OCI-M1 (cell line): ENCODE measurements around the gene KRT28.
A peak's percentile ranks its signal among the peaks of the same experiment; 100 is the strongest.

Experiments
- DNase-seq: peaks from one replicate; lab custom pipeline; 2025; lab: John Stamatoyannopoulos, UW

Gene KRT28

DNA sequence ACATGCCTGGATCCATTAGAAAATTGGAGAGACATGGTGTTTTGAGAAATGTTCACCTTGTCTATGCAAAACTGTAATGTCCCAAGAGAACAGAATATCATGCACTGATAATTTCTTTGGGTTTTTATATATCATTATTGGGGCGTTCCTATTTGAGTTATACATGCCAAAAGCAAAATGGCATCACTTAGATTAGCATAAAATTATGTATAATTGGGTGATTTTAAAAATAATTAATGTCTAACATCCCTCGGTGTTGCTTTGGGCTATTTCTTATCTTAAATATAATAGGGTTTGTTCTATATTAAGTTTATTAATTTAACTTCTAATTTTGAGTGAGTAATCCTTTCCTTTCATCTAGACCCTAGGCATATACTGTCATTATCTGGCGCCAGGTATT, at the start of gene KRT28:
Gene KRT28, minus strand, starts transcription at position 101 of the 400 bp plus-strand sequence. Its CDS starts 66 bp downstream, at position 35.
- DNase-seq: no peak

DNA sequence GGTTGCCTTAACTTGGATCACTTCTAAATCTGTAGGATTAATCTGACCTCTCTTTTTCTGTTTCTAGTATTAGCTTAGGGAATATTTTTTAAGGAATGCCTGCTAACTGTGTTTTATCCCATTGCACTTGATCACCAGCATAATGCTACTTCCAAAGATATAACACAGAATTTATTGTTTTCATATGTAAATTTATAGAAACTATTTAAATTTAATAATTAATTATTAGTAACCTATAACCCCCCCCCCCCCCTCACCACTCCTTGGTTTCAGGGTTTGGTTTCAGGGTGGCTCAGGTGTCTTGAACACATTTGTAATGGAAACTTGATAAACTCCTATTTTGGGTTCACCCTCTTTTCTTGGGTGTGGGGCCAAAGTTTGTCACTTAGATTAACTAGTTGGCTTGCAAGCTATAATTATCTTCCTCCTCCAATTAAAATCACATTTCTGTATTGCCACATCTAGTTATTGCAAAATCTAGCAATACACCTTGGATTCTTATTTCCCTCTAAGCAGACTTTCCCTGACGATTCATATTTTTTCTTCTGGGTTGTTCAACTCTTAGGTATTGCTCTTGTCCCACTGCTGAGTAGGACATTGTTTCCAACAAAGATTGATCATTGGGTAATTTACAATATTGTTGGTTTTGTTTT, 49.0 kb upstream of the KRT28 start:
- no peak for DNase-seq

DNA sequence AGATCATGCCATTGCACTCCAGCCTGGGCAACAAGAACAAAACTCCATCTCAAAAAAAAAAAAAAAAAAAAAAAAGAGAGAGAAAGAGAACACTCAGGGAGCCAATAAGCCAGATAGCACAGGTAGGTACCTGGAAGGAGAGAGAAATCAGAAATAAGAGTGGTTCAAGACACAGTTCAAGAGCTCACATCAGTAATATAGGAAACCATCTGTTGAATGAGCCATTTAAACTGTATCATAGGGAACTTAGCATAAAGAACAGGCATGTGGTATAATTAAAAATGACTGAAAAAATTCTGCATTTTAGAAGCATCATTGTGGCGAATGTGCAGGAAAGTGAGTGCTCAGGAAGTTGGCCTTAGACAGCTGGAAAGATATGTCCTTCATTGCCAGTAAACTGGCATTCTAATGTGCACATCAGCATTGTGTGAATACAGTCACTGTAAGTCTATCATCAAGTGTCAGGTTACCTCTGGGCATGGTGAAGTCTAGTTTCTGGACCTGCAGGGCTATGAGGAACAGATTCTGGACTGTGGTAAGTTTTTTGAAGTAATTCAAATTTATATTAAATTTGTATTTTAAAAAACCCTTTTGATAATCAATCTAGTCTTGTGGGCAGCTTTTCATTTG, 46.9 kb upstream of the KRT28 start:
- DNase-seq: no peak

- DNase-seq: no peak
Observed at GRCh38 chr17:40844671-40845107, 44.9 kb upstream of the KRT28 start.

GRCh38 chr17:40843242-40843641, 43.5 kb upstream of the KRT28 start:
- no peak for DNase-seq

GRCh38 chr17:40841246-40841645, 41.5 kb upstream of the KRT28 start:
- no peak for DNase-seq

- no peak for DNase-seq
Observed at GRCh38 chr17:40839194-40839593, 39.4 kb upstream of the KRT28 start.

DNA sequence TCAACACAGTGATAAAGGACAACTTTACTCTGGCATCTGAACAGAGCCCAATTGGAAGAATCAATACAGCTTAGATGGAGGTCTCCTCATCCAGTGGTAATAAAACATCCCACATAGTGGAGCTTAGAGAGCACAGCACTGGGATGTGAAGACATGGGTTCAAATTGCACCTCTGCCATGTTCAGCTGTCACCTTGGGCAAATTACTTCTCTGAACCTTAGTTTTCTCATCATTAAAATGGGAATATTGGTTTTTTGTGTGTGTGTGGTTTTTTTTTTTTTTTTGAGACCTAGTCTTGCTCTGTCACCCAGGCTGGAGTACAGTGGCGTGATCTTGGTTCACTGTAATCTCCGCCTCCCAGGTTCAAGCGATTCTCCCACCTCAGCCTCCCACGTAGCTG, 36.3 kb upstream of the KRT28 start:
- no peak for DNase-seq

DNA sequence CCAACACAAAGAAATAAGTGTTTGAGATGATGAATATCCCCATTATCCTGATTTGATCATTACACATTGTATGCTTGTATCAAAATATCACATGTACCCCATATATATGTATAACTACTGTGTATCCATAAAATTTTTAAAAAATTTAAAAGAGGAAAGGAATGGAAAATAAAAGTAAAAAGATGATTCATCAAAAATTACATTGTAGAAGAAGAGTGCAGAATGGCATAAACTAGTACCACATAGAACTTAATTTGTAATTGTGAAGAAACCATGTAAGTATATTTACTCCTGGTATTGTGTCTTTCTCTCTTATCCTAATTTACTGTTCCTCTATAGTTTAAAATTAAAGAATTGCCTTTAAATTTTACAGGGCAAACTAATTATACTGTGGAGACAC, 34.1 kb upstream of the KRT28 start:
- no peak for DNase-seq

DNA sequence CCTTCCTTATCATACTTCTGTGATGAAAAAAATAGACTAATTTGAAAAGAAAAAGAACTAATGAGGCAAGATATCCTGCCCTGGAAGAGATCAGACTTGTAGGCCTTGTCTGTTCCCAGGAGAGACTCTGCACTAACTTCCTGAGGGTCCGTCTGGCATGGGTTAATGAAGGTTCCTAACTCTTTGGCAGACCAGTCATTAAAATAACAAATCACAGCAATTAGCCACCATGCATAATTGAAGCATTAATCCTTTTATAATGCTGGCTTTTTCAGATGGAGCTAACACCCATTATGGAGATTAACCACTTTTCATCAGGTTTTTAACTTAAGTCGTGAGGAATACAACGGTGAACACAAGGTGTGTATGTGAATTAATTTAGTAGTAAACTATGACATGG, 33.1 kb upstream of the KRT28 start:
- DNase-seq: no peak

DNA sequence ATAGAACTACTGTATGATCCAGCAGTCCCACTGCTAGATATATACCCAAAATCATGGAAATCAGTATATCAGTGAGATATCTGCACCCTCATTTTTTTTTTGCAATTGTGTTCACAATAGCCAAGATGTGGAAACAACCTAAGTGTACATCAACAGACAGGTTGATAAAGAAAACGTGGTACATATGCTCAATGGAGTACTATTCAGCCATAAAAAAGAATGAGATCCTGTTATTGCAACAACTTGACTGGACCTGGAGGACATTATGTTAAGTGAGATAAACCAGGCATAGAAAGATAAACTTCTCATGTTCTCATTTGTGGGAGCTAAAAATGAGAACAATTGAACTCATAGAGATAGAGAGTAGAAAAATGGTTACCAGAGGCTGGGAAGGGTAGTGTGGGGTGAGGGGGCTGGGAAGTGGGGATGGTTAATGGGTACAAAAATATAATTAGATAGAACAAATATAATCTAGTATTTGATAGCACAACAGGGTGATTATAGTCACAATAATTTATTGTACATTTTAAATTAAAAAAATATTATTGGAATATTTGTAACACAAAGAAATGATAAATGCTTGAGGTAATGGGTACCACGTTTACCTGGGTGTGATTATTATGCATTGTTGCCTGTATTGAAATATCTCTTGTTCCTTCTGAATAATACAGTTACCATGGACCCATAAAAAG, 30.5 kb upstream of the KRT28 start:
- no peak for DNase-seq

- no peak for DNase-seq
Observed at GRCh38 chr17:40828454-40829044, 28.8 kb upstream of the KRT28 start.

- peak; percentile 86 for DNase-seq
Observed at GRCh38 chr17:40827746-40828453, 28.1 kb upstream of the KRT28 start.

- DNase-seq: no peak
Observed at GRCh38 chr17:40825599-40825998, 25.8 kb upstream of the KRT28 start.

GRCh38 chr17:40824015-40824832, 24.5 kb upstream of the KRT28 start:
- DNase-seq: no peak

- DNase-seq: no peak
Observed at GRCh38 chr17:40822132-40822812, 22.5 kb upstream of the KRT28 start, which contains the start of gene KRT10. Gene KRT10, minus strand, starts transcription at chr17:40822614. Its CDS starts 29 bp downstream, at chr17:40822585.

DNA sequence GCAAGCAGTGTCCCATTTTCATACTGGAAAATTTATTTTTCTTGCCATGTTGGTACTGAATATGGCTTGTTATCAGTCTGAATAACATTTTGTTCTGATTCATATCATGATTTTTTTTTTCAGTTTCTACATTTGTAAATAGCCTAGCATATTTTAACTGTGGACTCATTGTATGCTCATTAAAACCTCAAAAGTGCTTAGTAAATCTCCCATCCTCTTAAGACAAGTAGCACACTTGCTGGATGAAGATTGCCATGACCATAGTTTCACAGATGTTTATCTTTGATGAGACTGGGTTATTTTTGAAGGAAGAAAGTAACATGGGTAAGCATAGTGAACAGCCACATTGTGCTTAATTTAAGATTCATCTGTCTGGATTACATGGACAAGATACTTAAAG, 21.8 kb upstream of the KRT28 start:
- no peak for DNase-seq

DNA sequence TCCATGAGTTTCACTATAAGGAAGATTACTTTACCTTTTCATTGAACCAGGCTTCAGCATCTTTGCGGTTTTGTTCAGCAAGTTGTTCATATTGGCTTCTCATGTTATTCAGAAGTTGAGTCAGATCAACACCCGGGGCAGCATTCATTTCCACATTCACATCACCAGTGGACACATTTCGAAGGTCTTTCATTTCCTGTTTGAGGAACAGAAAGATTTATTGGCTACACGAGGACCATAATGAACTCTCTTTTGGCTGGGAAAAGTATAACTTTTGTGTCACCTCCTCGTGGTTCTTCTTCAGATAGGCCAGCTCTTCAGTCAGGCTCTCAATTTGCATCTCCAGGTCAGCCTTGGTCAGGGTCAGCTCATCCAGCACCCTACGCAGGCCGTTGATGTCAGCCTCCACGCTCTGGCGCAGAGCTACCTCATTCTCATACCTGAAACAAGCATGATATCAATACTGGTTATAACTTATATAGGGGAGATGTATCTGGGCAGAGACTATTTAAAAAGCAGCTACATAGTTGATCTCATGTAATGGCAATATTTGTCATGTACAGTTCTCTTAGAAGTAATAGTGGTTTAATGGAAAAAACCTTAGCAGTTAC, 20.6 kb upstream of the KRT28 start:
- no peak for DNase-seq

- peak; percentile 73 for DNase-seq
Observed at GRCh38 chr17:40819528-40820125, 19.9 kb upstream of the KRT28 start.
